Skin of body (tissue), 2 donors: ENCODE data around the gene DPY19L3. TPM values are rescaled to one million over a fixed set of nuclear protein-coding genes. Genes with fewer than 3 reads are reported as not detected.
"Not testable (repeated sequence)": the region's sequence is repeated elsewhere in the genome, so short reads cannot be mapped to it uniquely, and the experiment has no call there.

Experiments used
- DNase-seq: peaks from one replicate; lab custom pipeline; 2025; lab: John Stamatoyannopoulos, UW
- total RNA-seq: library from RNA; depleted of rRNA; stranded (reverse); fragments of >200 nt; gene quantifications from one replicate; pipeline ENCODE4 v1.2.3, GENCODE V29; 2014

DPY19L3 gene, protein sequence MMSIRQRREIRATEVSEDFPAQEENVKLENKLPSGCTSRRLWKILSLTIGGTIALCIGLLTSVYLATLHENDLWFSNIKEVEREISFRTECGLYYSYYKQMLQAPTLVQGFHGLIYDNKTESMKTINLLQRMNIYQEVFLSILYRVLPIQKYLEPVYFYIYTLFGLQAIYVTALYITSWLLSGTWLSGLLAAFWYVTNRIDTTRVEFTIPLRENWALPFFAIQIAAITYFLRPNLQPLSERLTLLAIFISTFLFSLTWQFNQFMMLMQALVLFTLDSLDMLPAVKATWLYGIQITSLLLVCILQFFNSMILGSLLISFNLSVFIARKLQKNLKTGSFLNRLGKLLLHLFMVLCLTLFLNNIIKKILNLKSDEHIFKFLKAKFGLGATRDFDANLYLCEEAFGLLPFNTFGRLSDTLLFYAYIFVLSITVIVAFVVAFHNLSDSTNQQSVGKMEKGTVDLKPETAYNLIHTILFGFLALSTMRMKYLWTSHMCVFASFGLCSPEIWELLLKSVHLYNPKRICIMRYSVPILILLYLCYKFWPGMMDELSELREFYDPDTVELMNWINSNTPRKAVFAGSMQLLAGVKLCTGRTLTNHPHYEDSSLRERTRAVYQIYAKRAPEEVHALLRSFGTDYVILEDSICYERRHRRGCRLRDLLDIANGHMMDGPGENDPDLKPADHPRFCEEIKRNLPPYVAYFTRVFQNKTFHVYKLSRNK
- 29.9 TPM for total RNA-seq

DNA sequence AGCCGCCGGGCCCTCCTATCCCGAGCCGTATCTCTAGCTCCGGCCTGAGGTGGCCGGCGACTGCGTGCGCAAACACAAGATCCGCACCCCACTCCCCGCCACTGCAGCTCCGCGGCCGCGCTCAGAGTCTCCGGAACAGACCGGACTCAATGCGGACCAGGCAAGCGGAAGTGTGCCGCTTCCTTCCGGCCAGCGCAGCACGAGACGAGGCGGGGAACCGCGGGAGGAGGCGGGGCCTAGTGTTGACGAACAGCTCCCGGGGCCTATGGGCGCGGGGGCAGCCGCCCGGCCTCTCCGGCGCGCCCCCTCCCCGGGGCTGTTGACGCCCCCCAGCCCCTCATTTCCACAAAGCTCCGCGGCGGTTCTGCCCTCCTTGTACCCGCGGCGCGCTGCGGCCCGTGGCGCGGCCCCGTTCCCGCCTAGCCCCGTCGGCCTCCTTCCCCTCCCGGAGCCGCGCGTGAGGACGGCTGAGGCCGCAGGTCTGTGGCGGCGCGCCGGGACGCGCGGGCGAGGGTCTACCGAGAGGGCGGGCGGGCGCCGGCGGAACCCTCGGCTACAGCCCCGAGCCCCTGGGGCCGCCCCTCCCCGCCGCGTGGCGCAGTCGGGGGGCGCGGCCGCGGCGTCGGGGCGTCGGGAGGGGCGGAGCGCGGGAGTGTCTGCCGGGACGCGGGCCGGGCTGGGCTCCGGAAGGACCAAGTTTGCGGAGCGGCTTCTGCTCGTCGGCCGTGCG is at the start of gene DPY19L3:
DPY19L3 (plus strand) TSS at position 340 of the 730 bp plus-strand sequence. CDS start 2,484 bp downstream, outside the sequence.
- peak; percentile 92 for DNase-seq

DNA sequence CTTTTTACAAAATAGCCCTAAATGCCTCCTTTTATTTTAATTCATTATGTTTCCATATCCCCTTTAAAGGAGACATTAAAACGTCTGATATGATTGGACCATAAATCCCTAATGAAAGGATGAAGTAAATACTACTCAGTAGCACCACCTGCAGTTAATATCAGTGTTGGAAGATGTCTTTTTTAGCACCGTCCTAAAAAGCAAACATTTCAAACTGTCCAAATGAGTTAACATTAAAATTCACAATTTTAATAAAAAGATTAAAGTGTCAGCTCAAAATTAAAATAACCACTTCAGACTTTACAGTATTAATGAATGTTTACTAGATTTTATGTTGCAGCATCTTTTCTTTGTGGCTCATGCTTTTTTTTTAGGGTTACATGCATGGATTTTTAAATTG is 47.9 kb upstream of the DPY19L3 start:
- DNase-seq: no peak

DNA sequence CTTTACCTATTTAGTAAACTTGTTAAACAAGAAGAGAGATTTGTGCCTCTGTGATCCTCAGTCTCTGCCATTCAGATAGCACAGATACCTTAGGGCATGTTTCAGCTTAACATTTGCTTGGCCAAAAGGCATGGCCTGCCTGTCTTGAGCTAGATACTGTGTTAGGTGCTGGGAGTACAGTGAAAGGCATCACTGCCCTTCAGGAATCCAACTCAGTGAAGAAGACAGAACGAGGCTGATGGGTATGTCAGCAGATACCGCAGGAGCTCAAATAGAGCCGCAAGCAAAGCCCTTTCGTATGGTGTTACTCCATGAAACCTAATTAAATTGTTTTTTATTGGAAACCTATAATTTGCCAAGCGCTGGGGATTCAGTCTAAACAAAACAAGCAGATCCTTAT is 47.2 kb upstream of the DPY19L3 start:
- DNase-seq: no peak

DNA sequence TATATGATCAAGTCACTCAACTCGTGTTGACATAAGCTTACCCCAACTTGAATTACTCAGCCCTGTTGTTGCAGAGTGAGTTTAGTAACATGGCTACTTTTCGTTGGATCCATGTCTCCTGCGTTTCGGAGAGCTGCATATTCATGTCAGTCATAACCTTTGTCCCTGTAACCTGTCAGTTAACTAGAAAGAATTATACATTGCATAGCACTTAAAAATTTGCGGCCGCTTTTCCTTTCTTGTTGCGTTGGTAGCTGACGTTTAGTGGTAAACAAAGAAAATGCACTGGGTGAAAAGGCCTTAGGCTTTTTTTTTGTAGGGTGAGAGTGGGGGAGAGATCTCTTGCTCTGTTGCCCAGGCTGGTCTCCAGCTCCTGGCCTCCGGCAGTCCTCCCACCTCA is 46.0 kb upstream of the DPY19L3 start:
- no peak for DNase-seq

DNA sequence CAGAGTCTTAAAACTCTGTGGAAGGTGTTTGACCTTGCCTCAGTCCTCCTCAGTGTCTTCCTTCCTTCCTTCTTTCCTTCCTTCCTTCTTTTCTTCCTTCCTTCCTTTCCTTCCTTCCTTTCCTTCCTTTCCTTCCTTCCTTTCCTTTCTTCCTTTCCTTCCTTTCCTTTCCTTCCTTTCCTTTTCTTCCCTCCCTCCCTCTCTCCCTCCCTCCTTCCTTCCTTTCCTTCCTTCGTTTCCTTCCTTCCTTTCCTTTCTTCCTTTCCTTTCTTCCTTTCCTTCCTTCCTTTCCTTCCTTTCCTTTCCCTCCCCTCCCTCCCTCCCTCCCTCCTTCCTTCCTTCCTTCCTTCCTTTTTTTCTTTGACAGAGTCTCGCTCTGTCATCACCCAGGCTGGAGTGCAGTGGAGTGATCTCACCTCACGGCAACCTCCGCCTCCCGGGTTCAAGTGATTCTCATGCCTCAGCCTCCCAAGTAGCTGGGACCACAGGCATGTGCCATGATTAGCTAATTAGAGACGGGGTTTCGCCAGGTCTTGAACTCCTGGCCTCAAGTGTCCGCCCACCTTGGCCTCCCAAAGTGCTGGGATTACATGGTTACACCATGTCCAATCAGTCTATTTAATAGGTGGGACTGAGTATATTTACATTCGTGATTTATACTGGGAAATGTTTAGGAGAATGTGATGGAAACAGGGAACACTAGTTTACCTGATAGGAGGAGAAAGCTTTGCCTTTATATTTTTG is 43.8 kb upstream of the DPY19L3 start:
- DNase-seq: no peak

DNA sequence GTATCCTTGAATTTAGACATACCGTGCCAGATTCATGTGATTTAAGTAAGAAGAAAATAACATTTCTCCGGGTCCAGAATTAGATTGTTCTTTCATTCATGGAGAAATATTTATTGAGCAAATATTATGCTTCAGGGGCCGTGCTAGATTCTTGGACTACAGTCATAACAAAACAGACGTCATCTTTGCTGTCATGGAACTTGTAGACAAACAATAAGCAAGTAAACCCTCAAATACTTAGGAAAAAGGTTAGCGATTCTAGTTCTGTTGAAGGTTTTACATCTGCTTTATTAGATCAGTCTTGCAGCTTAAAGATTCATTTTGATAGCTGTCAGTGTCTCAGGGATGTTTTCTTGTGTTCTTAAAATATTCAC is 43.3 kb upstream of the DPY19L3 start:
- DNase-seq: no peak

DNA sequence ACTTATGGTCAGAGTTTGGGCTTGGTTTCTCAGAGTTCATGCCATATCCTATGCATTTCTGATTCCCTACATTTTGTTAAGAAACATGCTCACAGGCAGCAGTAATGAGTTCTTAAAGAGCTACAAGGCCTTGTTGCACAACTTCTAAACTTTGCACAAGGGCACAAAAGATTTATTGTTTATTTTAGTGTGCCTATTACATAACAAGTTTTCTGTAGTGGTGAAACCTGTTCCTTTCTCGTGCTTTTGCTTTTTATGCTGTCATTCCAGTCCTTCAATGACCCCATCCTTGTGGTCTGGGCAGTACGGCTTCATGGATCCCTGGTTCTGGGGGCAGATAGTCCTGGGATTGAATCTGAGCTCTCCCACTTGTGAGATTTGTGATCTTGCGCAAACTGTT is 42.4 kb upstream of the DPY19L3 start:
- DNase-seq: no peak

DNA sequence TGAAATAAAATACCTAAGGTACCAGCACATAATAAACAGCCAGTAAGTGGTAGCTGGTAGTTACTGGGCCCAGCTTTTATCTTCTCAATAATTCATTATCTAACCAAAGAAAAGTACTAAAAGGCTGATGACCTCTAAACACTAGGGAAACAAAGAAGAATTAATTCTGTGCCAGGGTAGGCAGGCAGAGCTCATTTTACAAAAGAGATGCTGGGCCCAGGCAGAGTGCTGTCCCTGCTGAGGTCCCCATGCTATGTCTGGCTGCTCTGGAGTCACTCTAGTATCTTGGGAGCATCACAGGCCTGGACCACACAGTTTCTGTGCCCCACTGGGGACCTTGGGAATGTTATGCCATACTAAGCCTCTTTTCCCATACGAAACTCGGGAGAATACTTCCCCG is 41.9 kb upstream of the DPY19L3 start:
- DNase-seq: no peak

DNA sequence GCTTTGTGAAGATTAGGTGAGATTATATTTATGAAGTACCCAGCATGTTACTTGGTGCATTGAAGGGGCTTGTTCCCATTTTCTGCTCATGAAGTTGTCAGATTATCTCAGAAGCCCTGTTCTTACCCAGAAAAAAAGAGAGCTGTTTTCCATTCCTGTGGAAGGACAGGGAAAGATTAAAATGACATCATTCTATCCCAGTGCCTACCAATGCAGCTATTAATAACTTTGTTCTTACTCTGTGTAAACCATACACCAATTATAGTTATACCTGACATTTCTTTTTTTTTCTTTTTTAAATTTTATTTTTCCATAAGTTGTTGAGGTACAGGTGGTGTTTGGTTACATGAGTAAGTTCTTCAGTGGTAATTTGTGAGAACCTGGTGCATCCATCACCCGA is 41.5 kb upstream of the DPY19L3 start:
- no peak for DNase-seq

DNA sequence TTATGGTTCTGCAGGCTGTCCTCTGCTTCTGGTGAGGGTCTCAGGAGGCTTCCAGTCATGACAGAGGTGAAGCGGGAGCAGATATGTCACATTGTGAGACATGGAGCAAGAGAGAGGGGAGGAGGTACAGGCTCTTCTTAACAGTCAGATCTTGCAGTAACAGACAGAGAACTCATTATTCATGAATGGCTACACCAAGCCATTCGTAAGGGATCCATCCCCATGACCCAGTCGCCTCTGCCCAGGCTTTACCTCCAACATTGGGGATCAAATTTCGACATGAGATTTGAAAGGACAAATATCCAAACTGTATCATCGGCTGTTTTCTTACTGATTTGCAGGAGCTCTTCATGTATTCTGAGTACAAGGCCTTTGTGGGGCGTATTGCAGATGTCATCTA is 38.5 kb upstream of the DPY19L3 start:
- DNase-seq: no peak

DNA sequence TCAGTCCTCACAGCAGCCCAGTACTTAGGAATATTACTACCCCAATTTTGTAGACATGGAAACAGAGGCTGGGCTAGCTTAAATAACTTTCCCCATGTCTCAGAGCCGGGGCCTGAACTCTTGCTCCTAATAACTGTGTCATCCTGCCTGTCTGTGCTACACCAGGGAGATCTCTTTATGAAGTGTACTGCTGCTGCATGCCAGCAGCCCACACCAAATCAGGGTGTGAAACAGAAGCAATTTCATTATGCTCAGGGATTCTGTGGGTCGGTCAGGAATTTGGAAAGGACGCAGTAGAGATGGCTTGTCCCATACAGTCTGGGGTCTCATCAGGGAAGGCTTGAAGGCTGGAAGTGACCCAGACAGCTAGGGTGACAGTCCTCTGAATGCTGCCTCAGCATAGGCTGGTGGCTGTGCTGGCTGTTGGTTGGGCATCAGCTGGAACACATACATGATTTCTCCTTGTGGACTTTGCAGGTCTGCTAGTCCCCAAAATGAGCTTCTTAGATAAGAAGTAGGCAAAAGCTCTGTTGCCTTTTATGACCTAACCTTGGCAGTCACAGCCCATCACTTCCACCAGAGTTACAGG is 37.5 kb upstream of the DPY19L3 start:
- no peak for DNase-seq

DNA sequence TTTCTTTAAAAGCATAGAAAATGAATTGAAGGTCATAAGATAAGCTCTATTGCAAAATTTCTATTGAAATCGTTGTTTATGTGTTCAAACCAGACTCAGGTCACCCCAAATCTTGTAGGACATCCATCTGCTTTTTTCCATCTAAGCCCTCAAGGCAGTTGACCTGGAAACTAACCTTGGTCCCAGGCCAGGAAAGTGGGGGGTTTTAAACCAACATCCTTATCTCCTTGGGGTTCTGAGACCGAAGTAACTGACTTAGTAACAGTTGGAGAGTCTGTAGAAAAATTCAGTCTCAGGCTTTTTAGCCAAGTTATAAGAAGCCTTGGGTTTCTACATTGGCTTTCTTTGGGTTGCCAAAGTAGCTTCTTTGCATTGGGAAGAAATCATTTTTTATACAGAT is 36.8 kb upstream of the DPY19L3 start:
- no peak for DNase-seq

DNA sequence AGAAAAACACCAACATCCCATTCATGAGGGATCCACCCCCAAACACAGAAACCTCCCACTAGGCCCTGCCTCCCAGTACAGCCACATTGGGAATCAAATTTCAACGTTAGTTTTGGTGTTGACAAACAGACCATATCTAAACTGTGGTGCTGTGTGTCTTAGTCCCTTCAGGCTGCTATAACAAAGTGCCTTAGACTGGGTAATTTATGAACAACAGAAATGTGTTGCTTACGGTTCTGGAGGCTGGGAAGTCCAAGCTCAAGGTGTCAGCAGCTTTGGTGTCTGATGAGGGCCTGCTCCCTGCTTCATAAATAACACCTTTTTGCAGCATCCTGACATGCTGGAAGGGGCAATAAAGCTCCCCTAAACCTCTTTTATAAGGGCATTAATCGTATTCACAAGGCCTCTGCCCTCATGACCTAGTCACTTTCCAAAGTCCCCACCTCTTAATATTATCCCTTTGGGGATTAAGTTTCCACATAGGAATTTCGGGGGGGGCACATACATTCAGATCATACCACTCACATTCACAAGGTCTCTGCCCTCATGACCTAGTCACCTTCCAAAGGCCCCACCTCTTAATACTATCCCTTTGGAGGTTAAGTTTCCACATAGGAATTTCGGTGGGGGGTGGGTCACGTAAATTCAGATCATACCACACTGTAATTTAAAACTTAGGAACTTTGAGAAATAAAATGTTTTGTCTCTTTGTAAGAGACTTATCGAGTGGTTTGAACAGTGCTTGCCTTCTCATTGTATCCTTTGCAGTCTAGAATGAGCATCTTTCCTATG is 32.6 kb upstream of the DPY19L3 start:
- no peak for DNase-seq

DNA sequence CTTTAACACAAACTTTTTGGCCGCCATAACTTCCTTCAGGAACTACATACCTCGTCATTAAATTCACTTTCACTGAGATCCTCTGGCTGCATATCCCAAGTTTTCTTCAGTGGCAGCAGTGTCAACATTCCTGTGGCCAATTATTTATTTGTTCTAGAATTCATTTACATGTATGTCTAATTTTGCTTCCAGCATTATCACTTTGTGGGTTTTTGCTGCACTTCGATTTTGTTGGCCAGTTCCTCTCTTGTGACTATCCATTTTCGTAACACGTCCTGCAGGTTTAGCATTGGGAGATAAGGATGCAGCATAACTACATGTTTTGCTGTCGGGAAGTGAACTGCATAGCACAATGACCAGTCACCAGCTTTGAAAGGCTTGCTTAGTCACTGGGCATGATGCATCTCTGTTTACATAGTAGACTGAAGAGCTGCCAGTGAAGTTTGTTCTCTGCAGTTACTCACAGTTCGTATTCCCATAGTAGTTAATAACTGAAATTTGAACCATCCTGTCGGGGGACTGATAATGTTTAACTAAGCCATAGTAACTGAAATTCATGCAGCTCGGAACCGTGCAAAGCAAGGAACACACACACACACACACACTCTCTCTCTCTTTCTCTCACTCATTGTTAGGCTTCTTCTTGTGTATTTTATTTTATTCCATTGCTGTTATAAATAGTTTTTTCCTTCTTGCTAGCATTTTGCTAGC is 31.8 kb upstream of the DPY19L3 start:
- DNase-seq: no peak

DNA sequence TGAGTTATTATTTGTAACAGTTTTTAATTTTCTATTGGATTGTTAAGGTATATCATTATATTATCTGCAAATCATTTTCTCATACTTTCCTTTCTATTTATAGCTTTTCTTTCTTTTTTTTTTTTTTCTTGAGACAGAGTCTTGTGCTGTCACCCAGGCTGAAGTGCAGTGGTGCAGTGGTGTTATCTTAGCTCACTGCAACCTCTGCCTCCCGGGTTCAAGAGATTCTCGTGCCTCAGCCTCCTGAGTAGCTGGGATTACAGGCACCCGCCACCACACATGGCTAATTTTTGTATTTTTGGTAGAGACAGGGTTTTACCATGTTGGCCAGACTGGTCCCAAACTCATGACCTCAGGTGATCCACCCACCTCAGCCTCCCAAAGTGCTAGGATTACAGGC is 31.2 kb upstream of the DPY19L3 start:
- DNase-seq: not testable (repeated sequence)

DNA sequence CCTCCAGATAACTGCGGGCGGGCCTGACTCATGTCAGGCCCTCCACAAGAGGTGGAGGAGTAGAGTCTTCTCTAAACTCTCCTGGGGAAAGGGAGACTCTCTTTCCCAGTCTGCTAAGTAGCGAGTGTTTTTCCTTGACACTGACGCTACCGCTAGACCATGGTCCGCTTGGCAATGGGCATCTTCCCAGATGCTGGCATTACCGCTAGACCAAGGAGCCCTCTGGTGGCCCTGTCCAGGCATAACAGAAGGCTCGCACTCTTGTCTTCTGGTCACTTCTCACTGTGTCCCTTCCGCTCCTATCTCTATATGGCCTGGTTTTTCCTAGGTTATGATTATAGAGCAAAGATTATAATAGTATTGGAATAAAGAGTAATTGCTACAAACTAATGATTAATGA is 28.5 kb upstream of the DPY19L3 start:
- DNase-seq: not testable (repeated sequence)

DNA sequence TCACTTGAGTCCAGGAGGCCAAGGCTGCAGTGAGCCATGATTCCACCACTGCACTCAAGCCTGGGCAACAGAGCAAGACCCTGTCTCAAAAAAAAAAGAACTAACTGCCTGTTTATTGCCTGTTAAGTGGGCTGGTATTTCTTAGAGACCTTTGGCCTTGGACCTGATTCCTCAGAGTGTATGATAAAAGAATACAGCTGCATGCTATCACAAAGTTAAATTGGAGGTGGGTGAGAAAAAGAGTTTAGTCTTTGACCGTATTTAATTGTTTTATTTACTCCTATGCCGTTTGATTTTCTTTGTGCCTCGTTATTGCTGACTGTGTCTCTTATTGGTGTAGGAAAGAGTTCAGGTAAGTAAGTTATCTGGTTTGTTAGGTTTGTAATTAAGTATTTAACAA is 25.3 kb upstream of the DPY19L3 start:
- no peak for DNase-seq

DNA sequence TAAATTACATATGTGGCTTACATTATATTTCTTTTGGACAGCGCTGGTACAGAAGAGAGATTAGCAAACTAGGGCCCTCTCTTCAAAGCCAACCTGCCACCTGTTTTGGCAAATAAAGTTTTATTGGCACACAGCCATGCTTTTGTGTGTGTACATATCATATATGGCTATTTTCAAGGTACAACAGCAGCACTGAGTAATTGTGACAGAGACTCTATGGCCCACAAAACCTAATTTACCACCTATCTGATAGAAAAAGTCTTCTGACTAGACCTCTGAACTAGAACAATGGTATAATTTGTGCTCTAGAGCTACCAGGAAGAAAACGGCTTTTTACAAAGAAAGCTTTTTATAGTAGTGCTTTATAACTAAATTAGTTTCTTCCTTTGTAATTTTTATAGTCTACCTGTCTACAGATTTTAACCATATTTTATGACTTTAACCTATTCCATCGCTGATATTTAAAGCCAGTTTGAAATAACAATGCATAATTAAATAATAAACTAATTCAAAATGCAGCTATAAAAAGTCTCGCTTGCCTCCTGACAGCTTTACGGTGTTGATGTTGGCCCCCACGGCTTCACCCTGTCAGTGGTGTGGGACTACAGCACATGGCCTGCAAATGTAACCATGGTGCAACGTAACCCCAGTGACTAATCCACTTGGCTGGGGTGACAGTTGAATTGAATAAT is 17.7 kb upstream of the DPY19L3 start:
- no peak for DNase-seq

DNA sequence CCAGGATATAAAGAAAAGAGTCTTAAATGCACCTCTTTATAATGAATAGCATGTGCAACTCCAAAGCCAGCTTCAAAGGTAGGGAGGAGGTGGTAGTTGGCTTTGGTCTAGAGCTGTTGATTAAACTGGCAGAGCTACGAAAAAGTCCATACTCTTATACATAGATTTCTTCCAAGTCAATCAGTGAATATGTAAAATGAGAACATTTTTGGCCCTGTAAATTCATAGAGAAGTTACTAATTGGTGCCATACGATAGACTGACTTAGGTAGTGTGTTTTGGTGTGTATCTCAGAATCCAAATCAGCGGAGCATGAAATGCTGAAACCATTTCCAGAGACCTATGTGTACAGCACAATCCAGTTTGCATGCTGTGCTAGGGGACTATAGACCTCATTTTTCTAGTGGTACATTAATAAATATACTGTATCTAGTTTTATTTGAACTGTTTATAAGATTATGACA is 17.1 kb upstream of the DPY19L3 start:
- DNase-seq: no peak
